GM18498 (cell line): ENCODE data around the gene DAZ1.
"Not testable (repeated sequence)": the region's sequence is repeated elsewhere in the genome, so short reads cannot be mapped to it uniquely, and the experiment has no call there.

ENCODE experiments used
- ATAC-seq: cut with Tn5 transposase; IDR thresholded peaks from one replicate; pipeline ENCODE4 v1.9.1; 2021; ENCODE audit warnings: mild to moderate bottlenecking, moderate library complexity; ENCODE audit not compliant: unreplicated experiment

DAZ1 gene, protein sequence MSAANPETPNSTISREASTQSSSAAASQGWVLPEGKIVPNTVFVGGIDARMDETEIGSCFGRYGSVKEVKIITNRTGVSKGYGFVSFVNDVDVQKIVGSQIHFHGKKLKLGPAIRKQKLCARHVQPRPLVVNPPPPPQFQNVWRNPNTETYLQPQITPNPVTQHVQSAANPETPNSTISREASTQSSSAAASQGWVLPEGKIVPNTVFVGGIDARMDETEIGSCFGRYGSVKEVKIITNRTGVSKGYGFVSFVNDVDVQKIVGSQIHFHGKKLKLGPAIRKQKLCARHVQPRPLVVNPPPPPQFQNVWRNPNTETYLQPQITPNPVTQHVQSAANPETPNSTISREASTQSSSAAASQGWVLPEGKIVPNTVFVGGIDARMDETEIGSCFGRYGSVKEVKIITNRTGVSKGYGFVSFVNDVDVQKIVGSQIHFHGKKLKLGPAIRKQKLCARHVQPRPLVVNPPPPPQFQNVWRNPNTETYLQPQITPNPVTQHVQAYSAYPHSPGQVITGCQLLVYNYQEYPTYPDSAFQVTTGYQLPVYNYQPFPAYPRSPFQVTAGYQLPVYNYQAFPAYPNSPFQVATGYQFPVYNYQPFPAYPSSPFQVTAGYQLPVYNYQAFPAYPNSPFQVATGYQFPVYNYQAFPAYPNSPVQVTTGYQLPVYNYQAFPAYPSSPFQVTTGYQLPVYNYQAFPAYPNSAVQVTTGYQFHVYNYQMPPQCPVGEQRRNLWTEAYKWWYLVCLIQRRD

DNA sequence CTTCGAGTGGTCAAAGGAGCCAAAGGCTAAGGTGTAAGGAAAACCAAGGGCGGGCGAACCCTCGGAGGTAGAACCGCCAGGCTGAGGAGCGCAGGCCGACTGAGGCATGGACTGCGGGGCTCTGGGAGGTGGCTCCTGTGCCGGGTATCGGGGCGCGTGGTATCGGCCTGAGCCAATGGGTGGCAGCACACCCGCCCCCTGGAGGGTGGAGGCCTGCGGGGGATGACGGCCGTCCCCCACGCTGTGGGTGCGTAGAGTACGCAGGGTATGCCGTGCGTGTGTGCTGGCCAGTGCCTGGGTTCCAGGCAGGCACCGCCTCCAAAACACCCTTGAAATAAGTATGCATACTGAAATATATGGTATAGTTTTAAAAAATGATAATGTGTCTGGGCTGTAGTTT is at the start of gene DAZ1:
TSS of gene DAZ1 (minus strand) at position 101 of the 400 bp plus-strand sequence. CDS start 208 bp downstream, outside the sequence.
- not testable (repeated sequence) for ATAC-seq

DNA sequence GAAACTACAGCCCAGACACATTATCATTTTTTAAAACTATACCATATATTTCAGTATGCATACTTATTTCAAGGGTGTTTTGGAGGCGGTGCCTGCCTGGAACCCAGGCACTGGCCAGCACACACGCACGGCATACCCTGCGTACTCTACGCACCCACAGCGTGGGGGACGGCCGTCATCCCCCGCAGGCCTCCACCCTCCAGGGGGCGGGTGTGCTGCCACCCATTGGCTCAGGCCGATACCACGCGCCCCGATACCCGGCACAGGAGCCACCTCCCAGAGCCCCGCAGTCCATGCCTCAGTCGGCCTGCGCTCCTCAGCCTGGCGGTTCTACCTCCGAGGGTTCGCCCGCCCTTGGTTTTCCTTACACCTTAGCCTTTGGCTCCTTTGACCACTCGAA is 20.4 kb upstream of the DAZ1 start, which contains the start of gene DAZ2:
TSS of gene DAZ2 (plus strand) at position 301 of the 400 bp plus-strand sequence. CDS start 208 bp downstream, outside the sequence.
- ATAC-seq = not testable (repeated sequence)

DNA sequence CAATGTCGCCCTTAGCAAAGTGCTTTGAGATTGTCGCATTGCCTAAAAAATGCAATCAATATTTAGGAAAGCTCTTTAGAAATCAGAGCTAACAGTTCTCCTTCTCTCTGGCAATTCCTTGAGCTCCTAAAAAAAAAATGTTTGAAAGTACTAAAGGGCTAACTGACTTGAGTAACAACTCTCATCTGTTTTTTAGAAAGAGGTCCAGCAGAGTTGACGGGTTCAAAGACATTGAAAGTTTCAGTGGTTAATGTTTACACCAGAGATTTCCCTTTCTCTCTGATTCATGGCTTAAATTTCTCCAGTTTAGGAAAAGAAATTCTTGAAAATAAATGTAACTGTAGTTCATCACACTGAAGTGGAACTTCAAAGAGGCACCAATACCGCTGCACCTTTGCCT is 11.9 kb upstream of the DAZ1 start:
- ATAC-seq = not testable (repeated sequence)

DNA sequence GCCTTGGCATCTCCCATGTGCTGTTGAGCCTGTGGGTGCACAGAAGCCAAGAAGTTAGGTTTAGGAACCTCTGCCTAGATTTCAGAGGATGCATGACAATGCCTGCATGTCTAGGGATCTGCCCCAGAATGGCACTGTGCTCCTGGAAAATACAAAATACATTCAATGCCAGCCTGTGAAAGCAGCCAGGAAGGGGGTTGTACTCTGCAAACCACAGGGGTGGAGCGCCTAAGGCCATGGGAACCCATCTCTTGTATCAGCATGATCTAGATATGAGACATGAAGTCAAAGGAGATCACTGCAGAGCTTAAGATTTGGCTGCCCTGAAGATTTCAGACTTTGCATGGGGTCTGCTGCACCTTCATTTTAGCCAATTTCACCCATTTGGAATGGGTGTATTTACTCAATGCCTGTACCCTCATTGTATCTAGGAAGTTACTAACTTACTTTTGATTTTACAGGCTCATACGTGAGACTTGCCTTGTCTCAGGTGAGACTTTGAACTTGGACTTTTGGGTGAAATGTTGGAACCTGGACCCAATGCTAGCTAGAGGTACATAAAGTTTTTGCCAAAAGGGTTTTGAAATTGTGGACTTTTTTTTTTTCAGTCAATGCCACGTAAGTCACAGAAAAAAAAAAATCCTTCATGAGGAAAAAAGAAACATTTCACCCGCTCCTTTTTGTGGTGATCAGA is 11.1 kb upstream of the DAZ1 start:
- ATAC-seq = not testable (repeated sequence)

DNA sequence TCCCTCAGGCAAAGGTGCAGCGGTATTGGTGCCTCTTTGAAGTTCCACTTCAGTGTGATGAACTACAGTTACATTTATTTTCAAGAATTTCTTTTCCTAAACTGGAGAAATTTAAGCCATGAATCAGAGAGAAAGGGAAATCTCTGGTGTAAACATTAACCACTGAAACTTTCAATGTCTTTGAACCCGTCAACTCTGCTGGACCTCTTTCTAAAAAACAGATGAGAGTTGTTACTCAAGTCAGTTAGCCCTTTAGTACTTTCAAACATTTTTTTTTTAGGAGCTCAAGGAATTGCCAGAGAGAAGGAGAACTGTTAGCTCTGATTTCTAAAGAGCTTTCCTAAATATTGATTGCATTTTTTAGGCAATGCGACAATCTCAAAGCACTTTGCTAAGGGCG is 8.6 kb upstream of the DAZ1 start:
- ATAC-seq = not testable (repeated sequence)
